Measurements from ENCODE around the gene PCBP4.
A peak's percentile ranks its signal among the peaks of the same experiment; 100 is the strongest.
"Not testable (repeated sequence)": the region's sequence is repeated elsewhere in the genome, so short reads cannot be mapped to it uniquely, and the experiment has no call there.

The PCBP4 gene

GRCh38 chr3:51995346-51996163 is 28.3 kb upstream of the PCBP4 start, which contains the start of gene RPL29:
Gene RPL29, minus strand, starts transcription at chr3:51995895. Its CDS starts 434 bp downstream, at chr3:51995461.
- peak within 1 kb of the TSS; percentile 77 for H3K27ac ChIP-seq (ENCODE audit: low read depth, low read length)
- H3K9me3 ChIP-seq (ENCODE audit: insufficient read depth, low read length): no peaks in the 10 kb centered on the region
- H3K9ac ChIP-seq (ENCODE audit: low read length): peak within 1 kb of the TSS; percentile 86
- TF ChIP-seq, protein P1, sequence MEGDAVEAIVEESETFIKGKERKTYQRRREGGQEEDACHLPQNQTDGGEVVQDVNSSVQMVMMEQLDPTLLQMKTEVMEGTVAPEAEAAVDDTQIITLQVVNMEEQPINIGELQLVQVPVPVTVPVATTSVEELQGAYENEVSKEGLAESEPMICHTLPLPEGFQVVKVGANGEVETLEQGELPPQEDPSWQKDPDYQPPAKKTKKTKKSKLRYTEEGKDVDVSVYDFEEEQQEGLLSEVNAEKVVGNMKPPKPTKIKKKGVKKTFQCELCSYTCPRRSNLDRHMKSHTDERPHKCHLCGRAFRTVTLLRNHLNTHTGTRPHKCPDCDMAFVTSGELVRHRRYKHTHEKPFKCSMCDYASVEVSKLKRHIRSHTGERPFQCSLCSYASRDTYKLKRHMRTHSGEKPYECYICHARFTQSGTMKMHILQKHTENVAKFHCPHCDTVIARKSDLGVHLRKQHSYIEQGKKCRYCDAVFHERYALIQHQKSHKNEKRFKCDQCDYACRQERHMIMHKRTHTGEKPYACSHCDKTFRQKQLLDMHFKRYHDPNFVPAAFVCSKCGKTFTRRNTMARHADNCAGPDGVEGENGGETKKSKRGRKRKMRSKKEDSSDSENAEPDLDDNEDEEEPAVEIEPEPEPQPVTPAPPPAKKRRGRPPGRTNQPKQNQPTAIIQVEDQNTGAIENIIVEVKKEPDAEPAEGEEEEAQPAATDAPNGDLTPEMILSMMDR (IDR thresholded peaks at IDR 0.05; ENCODE audit: insufficient read depth, low read length, poor library complexity, severe bottlenecking): no peak
- TF ChIP-seq EZH2phosphoT487 (conservative IDR thresholded peaks at IDR 0.05; ENCODE audit: low read length): no peak
- H3K9me2 ChIP-seq (replicated peaks; ENCODE audit: insufficient read depth, low read length): no peaks in the 10 kb centered on the region
- H3K79me2 ChIP-seq (ENCODE audit: insufficient read depth, low read length): peaks cover 20% of the 10 kb centered on the region
- H3F3A ChIP-seq (ENCODE audit: insufficient read depth): peaks cover 22% of the 10 kb centered on the region
- H3K4me2 ChIP-seq (ENCODE audit: low read depth, low read length, poor library complexity, severe bottlenecking): peak within 1 kb of the TSS; percentile 83
- no peaks in the 10 kb centered on the region for H3K27me3 ChIP-seq (ENCODE audit: low read length)
- H4K20me1 ChIP-seq (ENCODE audit: low read depth, low read length): no peaks in the 10 kb centered on the region
- peak within 1 kb of the TSS; percentile 86 for H2AFZ ChIP-seq (ENCODE audit: low read depth, low read length, severe bottlenecking)
- H3K36me3 ChIP-seq (ENCODE audit: low read length): peaks cover 21% of the 10 kb centered on the region
- peak within 1 kb of the TSS; percentile 97 for H3K4me3 ChIP-seq (ENCODE audit: insufficient read depth, low read length, poor library complexity, severe bottlenecking)

DNA sequence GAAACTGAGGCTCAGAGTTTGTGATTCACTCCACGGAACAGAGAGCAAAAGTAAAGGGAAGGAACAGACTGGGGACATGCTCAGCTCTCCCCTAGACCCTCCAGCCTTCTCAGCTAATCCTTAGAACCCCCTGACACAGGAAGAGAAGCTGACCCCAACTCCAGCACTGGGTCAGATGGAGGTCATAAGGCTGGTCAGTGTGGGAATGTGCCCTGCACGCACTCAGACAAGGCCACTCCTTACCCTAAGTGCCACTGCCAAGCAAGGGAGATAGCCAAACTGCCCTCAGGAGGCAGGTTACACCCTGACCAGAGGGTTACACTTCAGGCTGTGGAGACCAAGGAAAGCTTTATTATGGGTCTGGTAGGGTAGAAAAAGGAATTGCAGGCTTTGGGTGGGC is 27.3 kb upstream of the PCBP4 start:
- no peaks in the 10 kb centered on the region for H3K27me3 ChIP-seq (ENCODE audit: low read length)
- H3K36me3 ChIP-seq (ENCODE audit: low read length): peaks cover 21% of the 10 kb centered on the region
- H2AFZ ChIP-seq (ENCODE audit: low read depth, low read length, severe bottlenecking): no peak overlapping the region
- TF ChIP-seq EZH2phosphoT487 (conservative IDR thresholded peaks at IDR 0.05; ENCODE audit: low read length): no peak
- TF ChIP-seq, protein P1 (IDR thresholded peaks at IDR 0.05; ENCODE audit: insufficient read depth, low read length, poor library complexity, severe bottlenecking): no peak
- no peaks in the 10 kb centered on the region for H3K9me3 ChIP-seq (ENCODE audit: insufficient read depth, low read length)
- H3F3A ChIP-seq (ENCODE audit: insufficient read depth): peaks cover 26% of the 10 kb centered on the region
- no peaks in the 10 kb centered on the region for H3K9me2 ChIP-seq (replicated peaks; ENCODE audit: insufficient read depth, low read length)
- peak overlapping the region; percentile 86 for H3K9ac ChIP-seq (ENCODE audit: low read length)
- peak overlapping the region; percentile 97 for H3K4me3 ChIP-seq (ENCODE audit: insufficient read depth, low read length, poor library complexity, severe bottlenecking)
- no peaks in the 10 kb centered on the region for H4K20me1 ChIP-seq (ENCODE audit: low read depth, low read length)
- peaks cover 20% of the 10 kb centered on the region for H3K79me2 ChIP-seq (ENCODE audit: insufficient read depth, low read length)
- H3K4me2 ChIP-seq (ENCODE audit: low read depth, low read length, poor library complexity, severe bottlenecking): peak overlapping the region; percentile 83
- H3K27ac ChIP-seq (ENCODE audit: low read depth, low read length): peak overlapping the region; percentile 77

- not testable (repeated sequence) for H3K9ac ChIP-seq (ENCODE audit: low read length); H4K20me1 ChIP-seq (ENCODE audit: low read depth, low read length)
- H3K36me3 ChIP-seq (ENCODE audit: low read length): peaks cover 21% of the 10 kb centered on the region
Measured at GRCh38 chr3:51993657-51994056, 26.4 kb upstream of the PCBP4 start.

More at GRCh38 chr3:51993657-51994056, 26.4 kb upstream of the PCBP4 start:
- H3K9me3 ChIP-seq (ENCODE audit: insufficient read depth, low read length); H3K27me3 ChIP-seq (ENCODE audit: low read length); H3K9me2 ChIP-seq (replicated peaks; ENCODE audit: insufficient read depth, low read length); H2AFZ ChIP-seq (ENCODE audit: low read depth, low read length, severe bottlenecking); H3K4me2 ChIP-seq (ENCODE audit: low read depth, low read length, poor library complexity, severe bottlenecking); H3K27ac ChIP-seq (ENCODE audit: low read depth, low read length); H3K4me3 ChIP-seq (ENCODE audit: insufficient read depth, low read length, poor library complexity, severe bottlenecking): not testable (repeated sequence)
- H3K79me2 ChIP-seq (ENCODE audit: insufficient read depth, low read length): peaks cover 20% of the 10 kb centered on the region
- peaks cover 27% of the 10 kb centered on the region for H3F3A ChIP-seq (ENCODE audit: insufficient read depth)
